Fibroblast of pulmonary artery (primary cell): Measurements from ENCODE around the gene SYVN1.

ENCODE experiments used
- DNase-seq: peaks from one replicate; pipeline ENCODE4 v3.0.0-alpha.2; 2010; ENCODE audit warnings: low read depth
- H3K4me3 ChIP-seq: replicated peaks from 2 replicates; pipeline ENCODE4 v1.5.1; 2011; ENCODE audit warnings: low read depth, mild to moderate bottlenecking, control low read depth, low read length, moderate library complexity
- CTCF ChIP-seq: IDR thresholded peaks from 2 replicates; pipeline ENCODE4 v1.5.1; 2011; ENCODE audit warnings: mild to moderate bottlenecking, control low read depth, low read length, inconsistent platforms; ENCODE audit errors: missing control alignments

The SYVN1 gene

GRCh38 chr11:65118097-65118837, 16.1 kb downstream of the SYVN1 start:
- H3K4me3 ChIP-seq, result no peak overlapping the region
- TF ChIP-seq CTCF, result no peak
- DNase-seq, result no peak

GRCh38 chr11:65117206-65118096, 16.9 kb downstream of the SYVN1 start, which contains the start of gene ZNHIT2:
TSS of gene ZNHIT2 (minus strand) at chr11:65117701. CDS start at chr11:65117653, 48 bp downstream.
- DNase-seq, result peak; percentile 99
- peak within 1 kb of the TSS; percentile 86 for H3K4me3 ChIP-seq
- TF ChIP-seq CTCF, result peak; percentile 84

- peak overlapping the region; percentile 86 for H3K4me3 ChIP-seq
- no peak for TF ChIP-seq CTCF
- DNase-seq, result peak; percentile 45
Observed at GRCh38 chr11:65116370-65117205, 17.7 kb downstream of the SYVN1 start.

- no peak for DNase-seq
- no peak overlapping the region for H3K4me3 ChIP-seq
- TF ChIP-seq CTCF, result no peak
Observed at GRCh38 chr11:65115361-65116082, 18.8 kb downstream of the SYVN1 start.

- DNase-seq, result no peak
- no peak overlapping the region for H3K4me3 ChIP-seq
- no peak for TF ChIP-seq CTCF
Observed at GRCh38 chr11:65114538-65115171, 19.7 kb downstream of the SYVN1 start.
